Activated T-helper 1 cell treated with Interleukin-2 at 50 U/mL for 16 hours (primary cell): ENCODE measurements around the gene ERCC5.

Source experiments
- DNase-seq: peaks from one replicate; pipeline ENCODE4 v3.0.0-alpha.2; 2020; ENCODE audit warnings: low read depth

ERCC5 gene

DNA sequence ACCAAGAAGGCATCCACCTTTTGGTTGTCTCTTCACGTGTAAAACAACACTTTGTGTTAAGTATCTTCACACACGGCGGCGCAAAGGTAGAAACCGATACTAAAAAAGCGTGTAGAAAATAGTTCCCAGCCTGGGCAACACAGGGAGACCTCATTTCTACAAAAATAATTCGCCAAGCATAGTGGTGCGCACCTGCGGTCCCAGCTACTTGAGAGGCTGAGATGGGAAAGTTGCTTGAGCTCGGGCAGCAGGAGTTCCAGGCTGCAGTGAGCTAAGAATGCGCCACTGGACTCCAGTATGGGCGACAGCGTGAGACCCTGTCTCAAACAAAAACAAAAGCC lies 573 bp upstream of the ERCC5 start:
- DNase-seq, result no peak

DNA sequence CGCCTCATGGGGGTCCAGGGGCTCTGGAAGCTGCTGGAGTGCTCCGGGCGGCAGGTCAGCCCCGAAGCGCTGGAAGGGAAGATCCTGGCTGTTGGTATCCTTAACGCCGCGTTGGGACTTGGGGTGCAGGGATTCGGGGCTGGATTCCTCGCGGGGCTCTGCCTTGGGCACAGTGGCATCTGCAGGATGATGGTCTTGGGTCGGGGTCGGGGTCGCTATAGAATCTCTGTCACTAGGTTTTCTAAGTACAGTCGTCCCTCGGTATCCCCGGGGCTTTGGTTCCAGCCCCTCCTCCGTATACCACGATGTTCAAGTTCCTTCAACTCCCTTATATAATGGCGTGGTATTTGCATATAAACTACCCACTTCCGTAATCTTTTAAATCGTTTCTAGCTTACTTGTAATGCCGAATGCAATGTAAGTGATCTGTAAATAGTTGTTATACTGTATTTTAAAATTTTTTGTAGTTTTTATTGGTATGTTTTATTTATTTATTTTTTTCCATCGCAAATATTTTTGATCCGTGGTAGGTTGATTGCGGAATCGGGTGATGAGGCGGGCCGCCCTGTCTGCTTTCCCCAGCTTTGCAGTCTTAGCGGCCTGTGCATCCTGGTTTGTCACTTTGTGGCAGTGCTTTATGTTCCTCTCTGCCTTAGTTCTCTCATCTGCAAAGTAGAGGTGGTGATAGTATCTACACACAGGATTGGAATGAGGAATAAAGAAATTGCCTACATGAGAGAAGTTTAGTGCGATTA lies 606 bp downstream of the ERCC5 start:
- peak; percentile 15 for DNase-seq

DNA sequence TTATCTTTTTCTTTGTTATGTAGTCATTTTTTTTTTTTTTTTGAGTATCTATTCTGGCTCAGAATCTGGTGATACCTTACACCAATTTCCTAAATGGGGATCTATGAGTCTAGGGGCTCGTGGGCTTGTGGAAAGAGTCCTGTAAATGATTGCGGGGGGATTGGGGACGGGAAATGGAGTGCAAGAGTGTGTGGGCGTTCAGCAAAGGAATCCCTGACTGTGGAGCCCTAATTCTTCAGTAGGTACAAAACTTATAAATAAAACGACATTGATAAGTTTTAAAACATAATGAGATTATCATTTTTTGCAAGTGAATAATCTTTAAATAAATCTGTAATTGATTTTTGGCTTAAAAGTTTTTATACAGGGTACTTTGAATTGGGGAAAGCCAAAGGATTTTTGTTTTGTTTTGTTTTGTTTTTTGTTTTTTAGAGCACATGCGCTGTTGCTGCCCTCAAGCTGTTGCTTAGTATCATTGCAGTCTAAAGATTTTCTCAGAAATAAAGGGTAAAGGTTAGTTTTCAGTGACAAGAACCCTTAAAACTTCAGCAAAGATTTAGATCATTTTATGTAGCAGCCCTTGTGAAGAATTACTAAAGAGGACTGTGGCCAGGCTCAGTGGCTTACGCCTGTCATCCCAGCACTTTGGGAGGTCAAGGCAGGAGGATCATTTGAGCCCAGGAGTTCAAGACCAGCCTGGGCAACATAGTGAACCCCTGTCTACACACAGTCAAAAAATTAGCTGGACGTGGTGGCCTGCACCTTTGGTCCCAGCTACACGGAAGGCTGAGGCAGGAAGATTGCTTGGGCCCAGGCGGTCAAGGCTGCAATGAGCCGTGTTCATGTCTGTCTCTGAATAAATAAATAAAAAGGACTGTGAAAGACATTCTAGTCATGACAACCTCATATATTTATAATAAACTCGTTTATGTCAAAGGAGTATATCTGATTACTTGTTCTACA lies 1.7 kb downstream of the ERCC5 start:
- DNase-seq, result no peak

DNA sequence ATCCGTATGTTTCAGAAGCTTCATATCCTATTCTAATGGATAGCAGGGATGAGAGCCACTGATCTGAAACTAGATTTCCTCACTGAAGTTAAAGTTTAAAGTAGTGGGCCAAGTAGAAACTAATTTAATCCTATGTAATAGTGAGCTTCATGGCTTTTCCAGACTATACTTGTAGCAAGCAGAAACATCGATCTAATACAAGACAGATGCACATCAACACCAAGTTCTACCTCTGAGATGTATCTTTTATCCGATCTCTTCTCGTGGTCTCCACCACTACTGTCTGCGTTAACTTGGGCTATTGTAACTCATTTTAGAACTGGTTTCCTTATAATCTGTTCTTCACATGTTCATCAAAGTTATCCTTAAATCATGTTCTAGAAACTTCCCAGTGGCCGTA lies 3.1 kb downstream of the ERCC5 start:
- DNase-seq, result no peak

DNA sequence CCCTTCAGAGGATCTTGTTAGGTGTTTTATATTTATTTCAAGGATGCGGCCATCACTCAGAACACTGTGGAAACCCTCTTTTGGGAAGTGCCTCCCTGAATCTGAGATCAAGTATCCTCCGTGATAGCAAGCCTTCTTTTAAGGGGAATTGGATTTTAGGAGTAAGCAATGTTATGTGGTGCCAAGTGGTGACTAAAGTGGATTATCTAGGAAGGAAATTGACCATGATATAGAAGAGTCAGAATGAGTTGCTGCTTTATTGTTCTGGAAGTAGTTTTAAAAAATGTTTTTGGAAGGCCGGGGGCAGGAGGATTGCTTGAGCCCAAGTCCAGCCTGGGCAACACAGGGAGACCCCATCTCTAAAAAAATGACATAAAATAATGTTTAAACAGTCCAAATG lies 6.7 kb downstream of the ERCC5 start:
- DNase-seq, result no peak

DNA sequence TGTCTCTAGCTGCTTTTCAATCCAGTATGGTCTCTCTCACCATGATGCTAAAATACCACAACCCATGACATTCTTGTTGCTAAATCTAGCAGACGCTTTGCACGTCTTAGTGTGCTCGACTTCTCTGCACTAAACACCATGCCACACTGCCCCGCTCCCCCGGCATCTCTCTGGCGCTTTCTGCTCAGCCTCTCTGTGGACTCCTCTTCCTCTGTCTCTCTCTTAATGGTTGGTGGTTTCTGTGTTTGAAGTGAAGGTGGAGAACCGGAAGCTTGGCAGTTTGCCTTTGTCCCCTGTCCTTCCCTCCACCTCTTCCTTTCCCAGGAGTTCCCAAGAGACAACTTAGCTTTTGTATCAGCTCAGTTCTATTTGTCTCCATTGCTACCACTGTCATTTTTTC lies 8.8 kb downstream of the ERCC5 start:
- no peak for DNase-seq

DNA sequence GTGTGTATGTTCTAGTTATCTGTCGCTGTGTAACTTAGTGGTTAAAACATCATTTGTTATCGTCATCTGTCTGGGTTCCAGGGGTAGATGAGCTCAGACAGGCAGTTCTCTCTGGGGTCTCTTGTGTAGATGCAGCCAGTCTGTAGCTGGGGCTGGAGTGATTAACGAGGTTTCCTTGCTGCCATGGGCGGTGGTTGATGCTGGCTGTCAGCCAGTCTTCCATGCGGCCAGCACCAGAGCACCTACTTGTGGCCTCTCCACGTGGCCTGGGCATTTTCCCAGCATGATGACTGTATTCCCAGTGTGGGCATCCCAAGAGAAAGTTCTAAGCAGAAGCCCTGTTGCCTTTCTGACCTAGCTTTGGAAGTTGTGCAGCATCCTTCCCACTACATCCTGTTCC lies 10.7 kb downstream of the ERCC5 start:
- no peak for DNase-seq

DNA sequence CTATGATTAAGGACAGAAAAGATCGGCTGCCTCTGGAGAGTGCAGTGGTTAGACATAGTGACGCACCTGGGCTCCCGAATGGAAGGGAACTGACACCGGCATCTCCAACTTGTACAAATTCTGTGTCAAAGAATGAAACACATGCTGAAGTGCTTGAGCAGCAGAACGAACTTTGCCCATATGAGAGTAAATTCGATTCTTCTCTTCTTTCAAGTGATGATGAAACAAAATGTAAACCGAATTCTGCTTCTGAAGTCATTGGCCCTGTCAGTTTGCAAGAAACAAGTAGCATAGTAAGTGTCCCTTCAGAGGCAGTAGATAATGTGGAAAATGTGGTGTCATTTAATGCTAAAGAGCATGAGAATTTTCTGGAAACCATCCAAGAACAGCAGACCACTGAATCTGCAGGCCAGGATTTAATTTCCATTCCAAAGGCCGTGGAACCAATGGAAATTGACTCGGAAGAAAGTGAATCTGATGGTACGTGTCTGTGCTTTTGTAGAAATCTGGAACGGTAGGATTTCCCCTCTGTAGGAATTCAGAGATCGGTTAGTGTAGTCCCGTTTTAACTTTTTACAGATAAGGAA lies 16.9 kb downstream of the ERCC5 start:
- no peak for DNase-seq

DNA sequence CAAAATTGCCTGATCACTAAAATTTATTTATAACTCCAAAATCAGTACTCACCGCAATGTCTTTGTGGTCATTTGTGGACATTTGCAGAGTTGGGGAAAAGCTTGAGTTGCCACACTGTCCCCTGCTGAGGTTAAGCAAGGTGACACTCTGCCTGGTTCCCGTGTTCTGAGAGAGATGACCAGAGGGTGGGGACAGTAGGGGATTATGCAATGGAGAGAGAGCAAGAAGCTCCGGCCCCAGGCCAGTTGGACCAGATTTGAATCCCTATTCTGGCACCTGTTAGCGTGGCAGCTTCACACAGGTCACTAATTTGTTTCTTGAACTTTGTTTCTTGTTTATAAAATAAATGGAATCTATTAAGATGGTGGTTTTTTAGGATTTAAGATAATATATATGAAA lies 17.8 kb downstream of the ERCC5 start:
- no peak for DNase-seq

DNA sequence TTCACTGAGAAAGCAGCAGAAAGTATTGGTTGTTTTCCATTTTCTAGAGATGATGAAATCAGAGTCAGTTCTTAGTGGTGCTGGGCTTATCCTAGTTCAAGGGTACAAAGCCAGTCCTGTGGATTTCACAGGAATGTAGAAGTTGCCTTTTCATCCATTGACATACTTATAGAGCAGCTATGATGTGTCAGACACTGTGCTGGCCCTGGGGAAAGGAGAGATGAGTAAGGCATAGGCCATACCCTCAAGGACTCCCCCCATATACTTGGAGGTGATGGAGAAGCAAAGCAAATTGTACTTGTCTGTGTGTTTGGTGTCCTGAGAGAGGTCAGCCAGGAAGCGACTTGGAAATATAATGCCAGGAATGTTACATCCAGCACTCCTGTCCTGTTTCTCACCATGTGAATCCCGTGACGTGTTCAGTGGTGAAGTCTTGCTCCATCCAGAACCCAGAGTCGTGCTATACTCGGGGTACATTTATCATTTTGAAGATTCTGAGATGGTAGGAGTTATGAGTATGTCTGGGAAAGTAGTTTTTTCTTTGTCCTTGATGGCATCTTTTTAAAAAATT lies 22.6 kb downstream of the ERCC5 start:
- DNase-seq, result no peak

DNA sequence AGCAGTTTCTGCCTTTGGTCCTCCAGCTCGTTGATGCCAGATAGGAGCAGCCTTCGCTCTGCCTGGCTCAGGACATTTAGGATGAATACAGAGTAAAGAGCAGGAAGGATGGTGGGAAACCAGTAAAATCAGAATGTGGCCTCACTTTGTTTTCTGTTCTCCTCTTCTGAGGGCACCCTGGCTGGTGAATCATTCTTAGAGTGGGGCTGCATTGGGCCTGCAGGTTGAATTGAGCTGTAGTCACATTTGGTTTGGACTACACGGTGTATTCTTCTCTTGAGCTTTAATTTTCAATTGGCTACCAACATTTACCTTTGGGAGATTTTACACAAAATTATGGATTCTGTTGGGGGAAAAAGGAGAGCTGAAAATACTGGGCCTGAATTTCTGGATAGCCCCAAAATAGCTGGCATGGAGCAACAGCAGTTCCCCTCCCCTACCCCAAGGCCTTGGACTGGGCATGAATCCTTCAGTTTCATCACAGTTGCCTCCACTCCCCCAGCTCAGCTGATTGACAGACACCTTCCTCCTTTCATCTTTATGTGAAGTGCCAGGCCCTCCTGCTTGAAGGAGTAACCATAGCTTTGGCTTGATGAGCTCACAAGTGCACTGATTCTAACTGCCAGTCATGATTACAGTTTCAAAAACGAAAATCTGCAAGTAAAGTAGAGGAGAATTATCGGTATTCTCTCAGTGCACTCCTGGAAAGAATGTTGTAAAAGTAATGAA lies 24.3 kb downstream of the ERCC5 start:
- no peak for DNase-seq

DNA sequence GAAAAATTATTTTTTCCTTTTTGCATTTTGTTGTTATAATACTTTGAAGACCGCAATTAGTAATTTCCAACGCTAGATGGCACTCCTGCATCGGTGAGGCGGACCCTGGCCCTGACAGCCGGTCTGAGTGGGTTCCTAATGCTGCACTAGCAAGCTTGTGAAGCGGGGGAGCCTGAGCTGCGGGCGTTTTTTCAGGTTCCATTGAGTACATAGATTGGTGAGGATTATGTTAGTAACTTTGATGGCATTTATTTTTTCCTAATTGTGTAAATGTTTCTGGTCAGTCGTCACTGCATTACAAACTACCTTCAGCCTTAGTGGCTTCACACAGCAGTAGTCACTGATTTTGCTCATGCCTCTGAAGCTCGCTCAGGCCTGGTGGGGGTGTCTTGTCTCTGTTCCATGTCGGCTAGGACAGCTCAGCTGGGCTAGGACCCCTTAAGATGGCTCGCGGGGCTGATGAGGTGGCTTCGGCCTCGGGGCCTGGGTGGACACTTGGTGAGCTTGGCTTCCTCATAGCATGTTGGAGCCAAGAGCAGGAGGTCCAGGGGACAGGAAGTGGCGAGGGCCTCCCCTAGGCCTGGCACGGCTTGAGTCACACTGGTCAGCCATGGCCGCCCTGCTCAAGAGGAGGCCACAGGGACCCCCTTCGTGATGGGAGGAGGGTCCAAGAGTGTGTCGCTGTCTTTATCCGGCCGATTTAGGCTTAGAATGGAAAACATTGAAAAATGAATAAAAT lies 25.0 kb downstream of the ERCC5 start:
- DNase-seq, result peak; percentile 5

DNA sequence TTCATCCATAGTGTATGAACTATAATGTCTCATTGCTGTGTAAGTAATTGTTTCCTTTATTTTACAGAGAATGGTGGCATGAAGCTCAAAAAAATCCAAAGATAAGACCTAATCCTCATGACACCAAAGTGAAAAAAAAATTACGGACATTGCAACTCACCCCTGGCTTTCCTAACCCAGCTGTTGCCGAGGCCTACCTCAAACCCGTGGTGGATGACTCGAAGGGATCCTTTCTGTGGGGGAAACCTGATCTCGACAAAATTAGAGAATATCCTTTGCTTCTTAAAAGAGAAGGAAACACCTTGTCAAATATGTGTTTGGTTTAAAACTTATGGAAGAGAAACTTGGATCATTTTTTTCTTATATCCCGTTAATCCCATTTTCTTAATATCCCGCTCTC lies 26.3 kb downstream of the ERCC5 start:
- DNase-seq, result no peak

DNA sequence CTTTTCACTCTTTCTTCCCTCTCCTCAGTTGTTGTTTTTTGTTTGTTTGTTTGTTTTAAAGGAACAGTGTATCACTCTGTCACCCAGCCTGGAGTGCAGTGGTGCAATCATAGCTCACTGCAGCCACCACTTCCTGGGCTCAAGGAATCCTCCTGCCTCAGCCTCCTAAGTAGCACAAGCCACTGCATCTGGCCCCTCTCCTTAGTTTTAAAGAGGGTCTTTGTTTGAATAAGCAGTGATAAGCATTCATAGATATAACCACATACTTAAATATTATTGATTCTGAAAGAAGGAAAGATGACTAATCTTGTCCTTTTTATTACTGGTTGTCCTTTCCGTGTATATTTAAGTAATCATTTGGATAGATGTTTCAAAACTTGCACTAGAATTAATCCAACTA lies 26.7 kb downstream of the ERCC5 start:
- DNase-seq, result no peak

DNA sequence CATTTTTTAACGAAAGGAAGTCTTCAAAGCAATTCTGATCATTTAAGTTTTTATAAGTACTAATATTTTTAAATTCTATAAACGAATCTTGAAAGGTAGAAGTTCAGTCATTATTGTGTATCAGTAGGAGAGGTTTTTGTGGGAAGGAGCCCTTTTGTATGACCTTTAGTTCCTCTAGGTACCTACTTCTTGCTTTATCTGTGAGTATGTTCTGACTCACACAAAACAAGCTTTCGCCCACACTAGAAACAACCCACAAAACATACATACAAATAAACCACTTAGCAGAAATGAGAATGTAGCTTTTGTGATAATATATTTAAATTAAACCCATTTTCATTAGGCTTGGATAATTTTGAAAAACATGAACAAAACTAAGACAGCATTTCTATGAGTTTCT lies 27.8 kb downstream of the ERCC5 start:
- DNase-seq, result no peak

DNA sequence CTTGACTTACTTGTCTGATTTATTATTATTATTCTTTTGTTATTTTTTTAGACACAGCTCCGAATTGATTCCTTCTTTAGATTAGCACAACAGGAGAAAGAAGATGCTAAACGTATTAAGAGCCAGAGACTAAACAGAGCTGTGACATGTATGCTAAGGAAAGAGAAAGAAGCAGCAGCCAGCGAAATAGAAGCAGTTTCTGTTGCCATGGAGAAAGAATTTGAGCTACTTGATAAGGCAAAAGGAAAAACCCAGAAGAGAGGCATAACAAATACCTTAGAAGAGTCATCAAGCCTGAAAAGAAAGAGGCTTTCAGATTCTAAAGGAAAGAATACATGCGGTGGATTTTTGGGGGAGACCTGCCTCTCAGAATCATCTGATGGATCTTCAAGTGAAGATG lies 29.4 kb downstream of the ERCC5 start:
- DNase-seq, result no peak

DNA sequence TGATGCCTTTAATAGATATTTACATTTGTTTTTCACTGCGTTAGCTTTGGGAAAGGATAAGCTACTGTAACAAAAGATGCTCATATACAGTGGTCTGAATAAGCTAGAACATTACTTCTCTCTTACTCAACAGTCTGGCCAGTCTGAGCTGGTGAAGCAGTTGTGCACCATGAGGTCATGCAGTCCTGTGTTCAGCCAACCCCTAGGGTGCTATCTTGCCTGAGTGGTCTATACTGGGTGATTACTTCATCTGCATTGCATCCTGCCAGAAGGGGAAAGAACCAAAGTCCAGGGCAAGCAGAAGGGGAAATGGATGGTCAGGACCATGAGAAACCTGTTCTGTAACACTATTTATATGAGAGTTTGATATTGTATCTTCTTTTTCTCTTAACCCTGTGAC lies 31.5 kb downstream of the ERCC5 start:
- DNase-seq, result no peak

DNA sequence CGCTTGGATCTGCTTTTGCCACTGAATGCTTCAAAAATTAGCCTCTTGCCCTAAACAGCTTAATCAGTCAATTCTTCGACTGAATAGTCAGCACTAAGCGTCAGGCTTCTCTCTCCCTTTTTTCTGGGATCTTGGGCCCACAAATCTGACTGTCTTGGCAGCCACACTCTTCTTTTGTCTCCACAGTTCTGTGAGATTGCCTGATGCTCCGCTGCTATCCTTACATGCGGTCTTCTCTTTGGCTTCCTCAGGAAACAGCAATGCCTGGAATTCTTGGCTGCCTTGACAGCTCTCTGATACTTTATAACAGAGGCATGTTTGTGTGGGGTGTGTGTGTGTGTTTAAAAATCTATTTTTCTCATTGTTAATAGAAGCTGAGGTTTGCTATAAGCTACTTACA lies 32.6 kb downstream of the ERCC5 start:
- DNase-seq, result no peak

DNA sequence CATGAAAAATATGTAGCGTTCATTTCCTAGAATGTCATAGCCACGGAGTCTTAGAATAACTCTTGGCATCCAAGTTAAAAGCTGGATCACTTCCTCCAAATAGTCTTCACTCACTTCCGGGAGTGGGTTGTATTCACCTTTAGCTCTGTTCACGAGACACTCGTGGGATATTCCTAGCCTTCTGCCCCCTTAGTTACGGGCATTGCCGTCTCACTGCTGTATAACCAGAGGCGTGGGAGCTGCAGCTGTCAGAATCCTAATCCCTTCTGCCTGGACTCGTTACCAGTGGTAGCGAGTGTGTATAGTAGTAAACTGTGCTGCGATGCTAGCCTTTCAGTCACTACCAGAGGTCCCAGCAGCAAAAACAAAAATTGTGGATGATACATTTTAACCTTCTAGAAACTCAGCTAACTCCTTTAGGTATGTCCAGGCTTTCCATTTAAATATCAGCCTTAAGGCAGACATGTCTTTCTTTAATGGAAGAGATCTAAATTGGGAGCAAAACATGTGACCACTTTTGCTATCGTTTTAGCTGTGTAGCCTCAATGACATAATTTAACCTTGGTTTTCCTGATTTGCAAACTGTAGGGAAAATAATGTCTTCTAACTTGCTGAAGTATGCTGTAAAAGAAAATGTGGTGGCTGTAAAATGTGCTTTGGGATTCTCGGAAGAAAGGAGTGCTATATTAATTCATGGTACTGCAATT lies 34.1 kb downstream of the ERCC5 start:
- DNase-seq, result no peak

DNA sequence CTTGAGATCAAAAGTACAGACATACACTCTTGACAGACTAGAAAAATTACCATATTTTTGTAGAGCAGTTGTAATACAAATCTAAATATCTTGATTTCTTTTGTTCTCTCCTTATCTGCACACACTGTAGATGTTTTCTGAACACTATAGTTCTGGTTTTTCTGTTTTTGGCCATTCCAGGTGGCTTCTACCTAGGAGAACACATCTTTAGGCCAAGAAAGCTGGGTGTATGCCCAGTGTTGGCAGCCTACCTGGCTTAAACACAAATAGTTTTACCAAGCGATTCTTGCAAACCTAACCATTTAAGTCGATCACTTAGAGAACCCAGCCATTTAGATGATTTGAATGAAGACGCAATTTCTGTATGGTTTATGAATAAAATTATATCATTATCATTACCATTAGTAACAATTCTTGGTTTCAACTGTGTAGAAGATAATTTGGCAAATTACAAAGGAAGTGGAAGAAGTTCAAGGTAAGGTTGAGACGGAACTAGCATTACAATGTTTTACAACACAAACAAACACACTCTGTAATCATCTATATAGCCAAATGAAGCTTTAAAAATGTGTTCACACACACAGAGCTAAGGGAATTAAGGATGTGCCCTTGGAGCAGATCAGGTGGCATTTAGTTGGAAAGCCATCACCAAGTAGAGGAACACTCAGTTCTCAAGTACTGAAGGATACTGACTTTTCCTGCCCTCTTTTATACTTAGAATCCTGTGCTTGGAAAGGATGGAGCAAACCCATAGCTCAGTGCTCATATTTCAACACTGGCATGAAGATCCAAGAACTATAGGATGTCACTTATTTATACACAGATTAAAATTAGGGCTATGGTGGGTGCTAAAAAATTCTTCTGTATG lies 36.2 kb downstream of the ERCC5 start:
- DNase-seq, result no peak
